OCI-LY7 (cell line): Measurements from ENCODE around the gene DIP2A.

ENCODE experiments used
- CTCF ChIP-seq: fragments of 200-600 bp; sonication (generic); conservative IDR thresholded peaks from 2 replicates; pipeline ENCODE4 v1.5.1; 2014; ENCODE audit warnings: mild to moderate bottlenecking, antibody characterized with exemption, low read length, moderate library complexity, mixed read lengths
- EZH2phosphoT487 ChIP-seq: fragments of 200-600 bp; sonication (generic); IDR thresholded peaks from 2 replicates; pipeline ENCODE4 v1.6.1; 2018; ENCODE audit warnings: low read depth, borderline replicate concordance, mild to moderate bottlenecking, mixed run types, antibody characterized with exemption, low read length, moderate library complexity, mixed read lengths

- TF ChIP-seq CTCF (no peak), EZH2phosphoT487 (no peak)
Measured at GRCh38 chr21:46411236-46411635, 47.5 kb upstream of the DIP2A start.
